Transverse colon (tissue), 4 donors: ENCODE data around the gene DNTT.

ENCODE experiments used
- CTCF ChIP-seq, 5 experiments: fragments of 200-600 bp in 3 of 5; fragments of 450-650 bp in 2 of 5; sonication (generic) in 3 of 5; IDR thresholded peaks; 1 replicate in 2 of 5; 2 replicates in 3 of 5; pipeline ENCODE4 v1.5.1; 2016 to 2017; ENCODE audit warnings: antibody characterized with exemption in 5 of 5, inconsistent platforms in 3 of 5, mild to moderate bottlenecking in 2 of 5, moderate library complexity in 1 of 5
- EP300 ChIP-seq: sonication (generic); formaldehyde crosslinking; IDR thresholded peaks from one replicate; pipeline ENCODE4 v1.6.1; 2017; ENCODE audit warnings: antibody characterized with exemption, low read depth
- POLR2A ChIP-seq: fragments of 450-650 bp; IDR thresholded peaks from one replicate; pipeline ENCODE4 v1.6.1; 2016; ENCODE audit warnings: antibody characterized with exemption, mild to moderate bottlenecking, moderate library complexity
- POLR2AphosphoS5 ChIP-seq, 3 donors: sonication (generic); formaldehyde crosslinking; IDR thresholded peaks; one replicate each; pipeline ENCODE4 v1.6.1; 2016; ENCODE audit warnings: antibody characterized with exemption in 3 of 3

- TF ChIP-seq CTCF (IDR thresholded peaks at IDR 0.05) (no peak), POLR2A (no peak), POLR2AphosphoS5 (IDR thresholded peaks at IDR 0.05) (no peak), EP300 (no peak)
Observed at GRCh38 chr10:96333101-96333500, 28.9 kb downstream of the DNTT start.
